Liver (tissue), 3 donors: ENCODE measurements around the gene ENOX1.

Experiments
- JUND ChIP-seq, 2 donors: IDR thresholded peaks; 2 replicates each; pipeline ENCODE4 v1.6.1; 2016; ENCODE audit warnings: antibody characterized with exemption in 2 of 2
- NR2F2 ChIP-seq: IDR thresholded peaks from 2 replicates; pipeline ENCODE4 v1.6.1; 2016; ENCODE audit warnings: antibody characterized with exemption
- TF ChIP-seq, protein P1 (sequence below): fragments of 150-350 bp; IDR thresholded peaks from 2 replicates; pipeline ENCODE4 v1.5.1; 2017; ENCODE audit warnings: improper control_type of control experiment, low read depth, low read length; ENCODE audit not compliant: missing input control
- TF ChIP-seq, protein P2 (sequence below): IDR thresholded peaks from 2 replicates; pipeline ENCODE4 v1.6.1; 2016; ENCODE audit warnings: antibody characterized with exemption
- TF ChIP-seq, protein P3 (sequence below): IDR thresholded peaks from 2 replicates; pipeline ENCODE4 v1.6.1; 2016; ENCODE audit warnings: antibody characterized with exemption, mild to moderate bottlenecking
- donor health status: healthy.
- donor health status: healthy.

DNA sequence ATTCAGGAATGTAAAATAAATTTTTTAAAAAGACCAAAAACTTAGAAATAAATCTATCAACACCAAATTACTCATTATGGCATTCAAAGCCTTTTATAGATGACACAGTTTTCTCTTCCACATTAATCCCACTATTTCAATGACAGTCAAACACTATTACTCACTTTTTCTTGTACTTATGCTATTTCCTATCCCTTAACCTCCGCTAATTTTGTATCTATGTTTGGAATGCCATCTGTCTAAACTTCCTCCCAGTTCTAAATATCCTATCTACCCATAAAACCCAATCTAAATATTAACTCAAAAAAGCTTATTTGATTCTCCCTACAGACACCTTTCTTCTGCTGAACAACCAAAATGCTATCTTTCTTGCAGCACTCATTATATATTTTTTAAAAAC is 203.5 kb downstream of the ENOX1 start:
- no peak for TF ChIP-seq JUND (IDR thresholded peaks at IDR 0.05)
- TF ChIP-seq, protein P1, sequence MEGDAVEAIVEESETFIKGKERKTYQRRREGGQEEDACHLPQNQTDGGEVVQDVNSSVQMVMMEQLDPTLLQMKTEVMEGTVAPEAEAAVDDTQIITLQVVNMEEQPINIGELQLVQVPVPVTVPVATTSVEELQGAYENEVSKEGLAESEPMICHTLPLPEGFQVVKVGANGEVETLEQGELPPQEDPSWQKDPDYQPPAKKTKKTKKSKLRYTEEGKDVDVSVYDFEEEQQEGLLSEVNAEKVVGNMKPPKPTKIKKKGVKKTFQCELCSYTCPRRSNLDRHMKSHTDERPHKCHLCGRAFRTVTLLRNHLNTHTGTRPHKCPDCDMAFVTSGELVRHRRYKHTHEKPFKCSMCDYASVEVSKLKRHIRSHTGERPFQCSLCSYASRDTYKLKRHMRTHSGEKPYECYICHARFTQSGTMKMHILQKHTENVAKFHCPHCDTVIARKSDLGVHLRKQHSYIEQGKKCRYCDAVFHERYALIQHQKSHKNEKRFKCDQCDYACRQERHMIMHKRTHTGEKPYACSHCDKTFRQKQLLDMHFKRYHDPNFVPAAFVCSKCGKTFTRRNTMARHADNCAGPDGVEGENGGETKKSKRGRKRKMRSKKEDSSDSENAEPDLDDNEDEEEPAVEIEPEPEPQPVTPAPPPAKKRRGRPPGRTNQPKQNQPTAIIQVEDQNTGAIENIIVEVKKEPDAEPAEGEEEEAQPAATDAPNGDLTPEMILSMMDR: no peak
- TF ChIP-seq, protein P2, sequence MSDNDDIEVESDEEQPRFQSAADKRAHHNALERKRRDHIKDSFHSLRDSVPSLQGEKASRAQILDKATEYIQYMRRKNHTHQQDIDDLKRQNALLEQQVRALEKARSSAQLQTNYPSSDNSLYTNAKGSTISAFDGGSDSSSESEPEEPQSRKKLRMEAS: no peak
- no peak for TF ChIP-seq NR2F2
- TF ChIP-seq, protein P3, sequence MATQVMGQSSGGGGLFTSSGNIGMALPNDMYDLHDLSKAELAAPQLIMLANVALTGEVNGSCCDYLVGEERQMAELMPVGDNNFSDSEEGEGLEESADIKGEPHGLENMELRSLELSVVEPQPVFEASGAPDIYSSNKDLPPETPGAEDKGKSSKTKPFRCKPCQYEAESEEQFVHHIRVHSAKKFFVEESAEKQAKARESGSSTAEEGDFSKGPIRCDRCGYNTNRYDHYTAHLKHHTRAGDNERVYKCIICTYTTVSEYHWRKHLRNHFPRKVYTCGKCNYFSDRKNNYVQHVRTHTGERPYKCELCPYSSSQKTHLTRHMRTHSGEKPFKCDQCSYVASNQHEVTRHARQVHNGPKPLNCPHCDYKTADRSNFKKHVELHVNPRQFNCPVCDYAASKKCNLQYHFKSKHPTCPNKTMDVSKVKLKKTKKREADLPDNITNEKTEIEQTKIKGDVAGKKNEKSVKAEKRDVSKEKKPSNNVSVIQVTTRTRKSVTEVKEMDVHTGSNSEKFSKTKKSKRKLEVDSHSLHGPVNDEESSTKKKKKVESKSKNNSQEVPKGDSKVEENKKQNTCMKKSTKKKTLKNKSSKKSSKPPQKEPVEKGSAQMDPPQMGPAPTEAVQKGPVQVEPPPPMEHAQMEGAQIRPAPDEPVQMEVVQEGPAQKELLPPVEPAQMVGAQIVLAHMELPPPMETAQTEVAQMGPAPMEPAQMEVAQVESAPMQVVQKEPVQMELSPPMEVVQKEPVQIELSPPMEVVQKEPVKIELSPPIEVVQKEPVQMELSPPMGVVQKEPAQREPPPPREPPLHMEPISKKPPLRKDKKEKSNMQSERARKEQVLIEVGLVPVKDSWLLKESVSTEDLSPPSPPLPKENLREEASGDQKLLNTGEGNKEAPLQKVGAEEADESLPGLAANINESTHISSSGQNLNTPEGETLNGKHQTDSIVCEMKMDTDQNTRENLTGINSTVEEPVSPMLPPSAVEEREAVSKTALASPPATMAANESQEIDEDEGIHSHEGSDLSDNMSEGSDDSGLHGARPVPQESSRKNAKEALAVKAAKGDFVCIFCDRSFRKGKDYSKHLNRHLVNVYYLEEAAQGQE: no peak
